ENCODE results near the gene FLT3LG. TPM values are rescaled to one million over a fixed set of nuclear protein-coding genes. Genes with fewer than 3 reads are reported as not detected.
A peak's percentile ranks its signal among the peaks of the same experiment; 100 is the strongest.

The FLT3LG gene
- total RNA-seq, 1 donor from 2014 or later = 10.1 TPM

DNA sequence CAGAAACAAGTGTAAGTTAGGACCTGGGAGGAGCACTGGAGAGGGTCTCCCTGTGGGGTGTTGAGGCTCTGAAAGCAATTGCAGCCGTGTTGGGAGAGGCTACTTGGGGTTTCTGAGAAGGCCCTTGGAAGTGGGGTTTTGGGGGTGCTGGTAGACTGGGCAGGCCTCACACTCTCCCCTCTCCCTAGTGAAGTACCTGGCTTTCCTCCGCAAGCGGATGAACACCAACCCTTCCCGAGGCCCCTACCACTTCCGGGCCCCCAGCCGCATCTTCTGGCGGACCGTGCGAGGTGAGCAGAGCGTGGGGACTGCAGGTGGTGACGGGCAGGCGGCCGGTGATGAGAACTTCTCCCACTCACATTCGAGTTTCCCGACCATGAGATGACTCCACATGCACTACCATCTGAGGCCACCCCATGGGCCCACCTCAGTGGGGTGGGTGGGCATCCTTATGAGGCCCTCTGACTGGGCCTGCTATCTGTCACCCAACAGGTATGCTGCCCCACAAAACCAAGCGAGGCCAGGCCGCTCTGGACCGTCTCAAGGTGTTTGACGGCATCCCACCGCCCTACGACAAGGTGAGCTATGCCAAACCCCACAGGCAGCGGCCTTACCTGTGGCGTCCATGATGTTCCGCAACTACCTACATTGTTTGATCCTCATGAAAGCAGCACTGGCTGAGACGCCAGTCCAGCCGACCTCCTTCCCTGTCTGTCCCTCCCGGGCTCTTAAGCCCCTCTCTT, 16.4 kb downstream of the FLT3LG start:
- Histone ChIP-seq H3K4me1 (peaks cover 36% of the 10 kb centered on the region), H3K4me3 (no peak overlapping the region)
- intact Hi-C loops (cut with DNase I) = loop anchor here (10.0 kb wide), 1 partner anchor 174 kb away; the partner anchor contains the start of genes BCL2L12 and IRF3

DNA sequence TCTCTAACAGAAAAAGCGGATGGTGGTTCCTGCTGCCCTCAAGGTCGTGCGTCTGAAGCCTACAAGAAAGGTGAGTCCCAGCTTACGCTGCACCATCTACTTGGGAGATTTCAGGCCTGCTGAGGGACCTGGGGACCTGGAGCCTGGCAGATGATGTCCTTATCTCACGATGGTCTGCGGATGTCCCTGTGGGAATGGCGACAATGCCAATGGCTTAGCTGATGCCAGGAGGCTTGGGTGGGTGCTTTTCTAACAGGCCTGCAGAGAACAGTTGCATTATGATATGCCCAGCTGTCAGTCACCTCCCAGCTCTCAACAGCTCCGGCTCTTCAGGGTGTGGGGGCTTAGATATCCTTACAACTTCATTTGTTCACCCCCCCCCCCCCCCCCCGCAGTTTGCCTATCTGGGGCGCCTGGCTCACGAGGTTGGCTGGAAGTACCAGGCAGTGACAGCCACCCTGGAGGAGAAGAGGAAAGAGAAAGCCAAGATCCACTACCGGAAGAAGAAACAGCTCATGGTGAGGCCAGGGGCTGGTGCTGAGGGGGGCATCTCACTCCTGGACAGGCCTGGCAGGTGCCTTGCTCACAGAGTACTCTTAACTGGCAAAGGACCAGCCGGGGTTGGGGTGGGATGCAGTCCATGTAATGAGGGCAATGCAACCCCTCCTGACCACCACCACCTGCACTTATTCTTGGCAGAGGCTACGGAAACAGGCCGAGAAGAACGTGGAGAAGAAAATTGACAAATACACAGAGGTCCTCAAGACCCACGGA, 17.2 kb downstream of the FLT3LG start:
- Histone ChIP-seq H3K27me3 (no peaks in the 10 kb centered on the region), H3K4me3 (no peak overlapping the region), H3K4me1 (peaks cover 38% of the 10 kb centered on the region), H3K36me3 (peaks cover 0 to 35% of the 10 kb centered on the region in 2 donors), H3K27ac (no peak overlapping the region), H3K9me3 (no peaks in the 10 kb centered on the region)
- intact Hi-C loops (cut with DNase I) = loop anchor here (10.0 kb wide), 1 partner anchor 174 kb away; the partner anchor contains the start of genes BCL2L12 and IRF3
- TF ChIP-seq POLR2A (IDR thresholded peaks at IDR 0.05) = no peak
- TF ChIP-seq POLR2AphosphoS5 (IDR thresholded peaks at IDR 0.05; ENCODE audit: insufficient read depth in 1 of 2, low read depth in 1 of 2) = peak in 1 of 2 donors; percentile 20
- DNase-seq (ENCODE audit: extremely low spot score in 2 of 2) = no peak

More for the DNA sequence above, 16.4 kb downstream of the FLT3LG start:
- no peaks in the 10 kb centered on the region for H3K9me3 ChIP-seq
- TF ChIP-seq POLR2A (IDR thresholded peaks at IDR 0.05) (no peak), POLR2AphosphoS5 (IDR thresholded peaks at IDR 0.05; ENCODE audit: insufficient read depth in 1 of 2, low read depth in 1 of 2) (peak in 1 of 2 donors; percentile 36)
- H3K27me3 ChIP-seq = no peaks in the 10 kb centered on the region
- H3K36me3 ChIP-seq = peaks cover 0 to 35% of the 10 kb centered on the region in 2 donors
- DNase-seq (ENCODE audit: extremely low spot score in 2 of 2) = no peak
- no peak overlapping the region for H3K27ac ChIP-seq

GRCh38 chr19:49491804-49492572, 18.0 kb downstream of the FLT3LG start:
- intact Hi-C loops (cut with DNase I) = loop anchor here (10.0 kb wide), 1 partner anchor 173 kb away; the partner anchor contains the start of genes BCL2L12 and IRF3
- TF ChIP-seq POLR2AphosphoS5 (IDR thresholded peaks at IDR 0.05; ENCODE audit: insufficient read depth in 1 of 2, low read depth in 1 of 2) (no peak), POLR2A (IDR thresholded peaks at IDR 0.05) (no peak)
- TF ChIP-seq, protein P1, sequence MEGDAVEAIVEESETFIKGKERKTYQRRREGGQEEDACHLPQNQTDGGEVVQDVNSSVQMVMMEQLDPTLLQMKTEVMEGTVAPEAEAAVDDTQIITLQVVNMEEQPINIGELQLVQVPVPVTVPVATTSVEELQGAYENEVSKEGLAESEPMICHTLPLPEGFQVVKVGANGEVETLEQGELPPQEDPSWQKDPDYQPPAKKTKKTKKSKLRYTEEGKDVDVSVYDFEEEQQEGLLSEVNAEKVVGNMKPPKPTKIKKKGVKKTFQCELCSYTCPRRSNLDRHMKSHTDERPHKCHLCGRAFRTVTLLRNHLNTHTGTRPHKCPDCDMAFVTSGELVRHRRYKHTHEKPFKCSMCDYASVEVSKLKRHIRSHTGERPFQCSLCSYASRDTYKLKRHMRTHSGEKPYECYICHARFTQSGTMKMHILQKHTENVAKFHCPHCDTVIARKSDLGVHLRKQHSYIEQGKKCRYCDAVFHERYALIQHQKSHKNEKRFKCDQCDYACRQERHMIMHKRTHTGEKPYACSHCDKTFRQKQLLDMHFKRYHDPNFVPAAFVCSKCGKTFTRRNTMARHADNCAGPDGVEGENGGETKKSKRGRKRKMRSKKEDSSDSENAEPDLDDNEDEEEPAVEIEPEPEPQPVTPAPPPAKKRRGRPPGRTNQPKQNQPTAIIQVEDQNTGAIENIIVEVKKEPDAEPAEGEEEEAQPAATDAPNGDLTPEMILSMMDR (IDR thresholded peaks at IDR 0.05) = no peak
- no peak for DNase-seq (ENCODE audit: extremely low spot score in 2 of 2)
- Histone ChIP-seq H3K9me3 (no peaks in the 10 kb centered on the region), H3K4me1 (peaks cover 41% of the 10 kb centered on the region), H3K27me3 (no peaks in the 10 kb centered on the region), H3K27ac (no peak overlapping the region), H3K4me3 (no peak overlapping the region), H3K36me3 (peaks cover 0 to 36% of the 10 kb centered on the region in 2 donors)

DNA sequence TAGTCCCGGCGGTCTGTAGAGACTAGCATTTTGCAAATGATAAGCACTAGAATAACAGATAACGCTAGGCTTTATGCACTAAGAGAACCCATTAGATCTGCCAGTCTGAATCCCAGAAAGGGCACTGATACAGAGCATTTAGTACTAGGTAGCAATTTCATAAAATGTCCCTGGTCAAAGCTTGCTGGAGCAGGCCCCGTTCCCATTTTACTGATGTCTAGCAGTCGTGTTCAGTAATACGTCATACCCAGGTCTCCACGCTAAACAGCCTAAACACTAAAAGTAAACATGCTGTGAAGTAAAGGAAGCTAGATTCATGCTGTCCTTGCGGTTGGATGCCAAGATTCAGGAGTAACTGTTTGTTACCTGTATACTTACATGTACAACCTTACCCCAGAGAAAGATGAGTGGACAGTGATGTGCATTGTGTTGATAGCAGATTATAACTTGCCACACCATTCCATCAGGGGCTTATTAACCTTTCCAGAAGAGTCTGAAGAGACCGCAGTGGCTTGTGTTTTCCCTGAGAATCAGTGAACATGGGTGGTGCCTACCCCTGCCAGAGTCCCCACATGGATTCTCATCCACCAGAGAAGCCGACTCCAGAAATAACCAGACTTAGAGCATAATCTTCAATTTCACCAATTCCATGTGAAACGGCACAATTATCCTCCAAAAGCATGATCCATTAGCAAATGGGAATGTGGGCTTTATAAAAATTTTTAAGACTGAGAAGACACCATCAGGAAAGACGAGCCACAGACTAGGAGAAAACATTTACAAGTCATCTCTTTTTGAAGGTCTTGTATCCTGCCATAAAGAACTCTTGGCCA, 18.8 kb downstream of the FLT3LG start:
- Histone ChIP-seq H3K27ac (no peak overlapping the region), H3K27me3 (no peaks in the 10 kb centered on the region), H3K4me3 (no peak overlapping the region), H3K4me1 (peaks cover 49% of the 10 kb centered on the region), H3K9me3 (no peaks in the 10 kb centered on the region), H3K36me3 (peaks cover 3 to 44% of the 10 kb centered on the region in 2 donors)
- intact Hi-C loops (cut with DNase I) = loop anchor here (10.0 kb wide), 1 partner anchor 172 kb away; the partner anchor contains the start of genes BCL2L12 and IRF3
- no peak for DNase-seq (ENCODE audit: extremely low spot score in 2 of 2)
- TF ChIP-seq, protein P1 (IDR thresholded peaks at IDR 0.05) = no peak
- TF ChIP-seq POLR2A (IDR thresholded peaks at IDR 0.05) (no peak), POLR2AphosphoS5 (IDR thresholded peaks at IDR 0.05; ENCODE audit: insufficient read depth in 1 of 2, low read depth in 1 of 2) (no peak)

DNA sequence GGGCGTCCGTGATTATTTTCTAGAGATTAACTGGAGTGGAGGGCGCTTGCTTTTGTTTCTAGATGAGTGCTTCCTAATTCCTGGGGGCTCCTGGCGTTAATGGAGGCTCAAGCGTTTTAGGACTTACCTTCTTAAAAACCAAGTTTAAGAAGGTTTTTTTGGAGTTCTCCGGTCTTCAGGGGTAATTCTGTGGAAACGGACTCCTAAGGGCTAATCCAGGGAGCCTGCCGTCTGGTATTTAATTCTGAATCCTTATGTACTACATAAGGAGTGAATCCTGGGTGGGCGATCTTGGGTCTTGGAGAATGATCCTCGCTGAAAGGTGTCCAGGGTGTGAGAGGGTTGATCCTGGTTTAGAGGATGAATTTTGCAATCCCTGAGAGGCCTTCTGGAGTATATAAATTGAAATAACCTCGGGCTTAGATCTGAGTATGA, 22.6 kb downstream of the FLT3LG start:
- H3K27me3 ChIP-seq = no peaks in the 10 kb centered on the region
- peaks cover 3 to 45% of the 10 kb centered on the region in 2 donors for H3K36me3 ChIP-seq
- no peaks in the 10 kb centered on the region for H3K9me3 ChIP-seq
- H3K4me3 ChIP-seq = peak overlapping the region; percentile 52 to 83
- H3K4me1 ChIP-seq = peaks cover 45% of the 10 kb centered on the region
- intact Hi-C loops (cut with DNase I) = loop anchor here (10.0 kb wide), 1 partner anchor 168 kb away; the partner anchor contains the start of genes BCL2L12 and IRF3
- DNase-seq (ENCODE audit: extremely low spot score in 2 of 2) = no peak
- peak overlapping the region; percentile 93 for H3K27ac ChIP-seq
- TF ChIP-seq POLR2A (IDR thresholded peaks at IDR 0.05) = no peak
- TF ChIP-seq, protein P1 (IDR thresholded peaks at IDR 0.05) = no peak

All from vagina (tissue), 2 donors.